HG02852 (cell line): Measurements from ENCODE around the gene ANO4.

ENCODE experiments used
- ATAC-seq: cut with Tn5 transposase; IDR thresholded peaks from one replicate; pipeline ENCODE4 v1.9.1; 2021; ENCODE audit warnings: mild to moderate bottlenecking, moderate library complexity; ENCODE audit not compliant: unreplicated experiment

The ANO4 gene

GRCh38 chr12:101173197-101173749 is 378.7 kb downstream of the ANO4 start:
- no peak for ATAC-seq

GRCh38 chr12:101174541-101174940 is 380.0 kb downstream of the ANO4 start:
- ATAC-seq: no peak
